IMR-90 (cell line): ENCODE results near the gene SERPINB4. TPM values are rescaled to one million over a fixed set of nuclear protein-coding genes. Genes with fewer than 3 reads are reported as not detected.

Experiments used
- ATAC-seq: fragments of 200-7000 bp; cut with Tn5 transposase; 2 replicates; pipeline ENCODE4 v1.9.1; 2020; ENCODE audit warnings: low read depth, mild to moderate bottlenecking, moderate library complexity
- BruUV-seq: library from RNA; stranded (reverse); fragments of 400-500 nt; replicated peaks from 2 replicates; lab custom pipeline; 2021; lab: Mats Ljungman, UMichigan
- CTCF ChIA-PET: fragments of 300-600 bp; formaldehyde crosslinking; extraction: SDS; loops from one replicate; lab custom pipeline; 2021; ENCODE audit warnings: antibody characterized with exemption; lab: Yijun Ruan, JAX
- POLR2A ChIA-PET: fragments of 300-600 bp; sonication (Branson Sonifier 250); formaldehyde crosslinking; loops from one replicate; lab custom pipeline; 2022; ENCODE audit warnings: antibody characterized with exemption; ENCODE audit not compliant: unreplicated experiment; lab: Charles Lee
- DNase-seq: peaks from one replicate; pipeline ENCODE4 v3.0.0; 2013
- H2AFZ ChIP-seq: replicated peaks from 2 replicates; pipeline ENCODE3; 2013; ENCODE audit warnings: low read length, mild to moderate bottlenecking; ENCODE audit not compliant: poor library complexity
- H2AK5ac ChIP-seq: 2 replicates; pipeline ENCODE4 v1.6.1; 2013; ENCODE audit warnings: low read depth, low read length, inconsistent platforms
- H2AK9ac ChIP-seq: replicated peaks from 2 replicates; pipeline ENCODE3; 2013; ENCODE audit warnings: mild to moderate bottlenecking, low read depth, low read length, moderate library complexity; ENCODE audit not compliant: poor library complexity
- H2BK120ac ChIP-seq: 2 replicates; pipeline ENCODE4 v1.6.1; 2013; ENCODE audit warnings: low read depth, low read length, inconsistent platforms
- H2BK15ac ChIP-seq: 3 replicates; pipeline ENCODE4 v1.6.1; 2013; ENCODE audit warnings: low read depth, low read length, inconsistent platforms
- H2BK20ac ChIP-seq: 2 replicates; pipeline ENCODE4 v1.6.1; 2013; ENCODE audit warnings: low read depth, mild to moderate bottlenecking, inconsistent platforms, low read length, moderate library complexity
- H2BK5ac ChIP-seq: 2 replicates; pipeline ENCODE4 v1.6.1; 2013; ENCODE audit warnings: mild to moderate bottlenecking, low read depth, low read length, inconsistent platforms; ENCODE audit not compliant: poor library complexity, severe bottlenecking
- H3K14ac ChIP-seq: replicated peaks from 2 replicates; pipeline ENCODE4 v1.6.1; 2013; ENCODE audit warnings: low read depth, low read length, inconsistent platforms
- H3K18ac ChIP-seq: 2 replicates; pipeline ENCODE4 v1.6.1; 2013; ENCODE audit warnings: low read depth, low read length, control low read depth
- H3K23ac ChIP-seq: 2 replicates; pipeline ENCODE4 v1.6.1; 2013; ENCODE audit warnings: low read depth, low read length, inconsistent platforms
- H3K27ac ChIP-seq: 2 replicates; pipeline ENCODE4 v1.5.1; 2013; ENCODE audit warnings: mild to moderate bottlenecking, control low read depth, low read length; ENCODE audit not compliant: insufficient read depth
- H3K27me3 ChIP-seq: 2 replicates; pipeline ENCODE4 v1.6.1; 2013; ENCODE audit warnings: low read length; ENCODE audit not compliant: control insufficient read depth, insufficient read depth
- H3K36me3 ChIP-seq: 2 replicates; pipeline ENCODE4 v1.6.1; 2013; ENCODE audit warnings: low read length, mixed read lengths; ENCODE audit not compliant: control insufficient read depth, insufficient read depth
- H3K4ac ChIP-seq: 2 replicates; pipeline ENCODE4 v1.6.1; 2013; ENCODE audit warnings: low read depth, low read length, inconsistent platforms
- H3K4me1 ChIP-seq: 2 replicates; pipeline ENCODE4 v1.6.1; 2013; ENCODE audit warnings: low read length, mixed read lengths; ENCODE audit not compliant: control insufficient read depth, insufficient read depth
- H3K4me2 ChIP-seq: 2 replicates; pipeline ENCODE4 v1.6.1; 2013; ENCODE audit warnings: low read depth, mild to moderate bottlenecking, control low read depth, low read length, moderate library complexity
- H3K4me3 ChIP-seq: 2 replicates; pipeline ENCODE4 v1.5.1; 2013; ENCODE audit warnings: low read depth, mild to moderate bottlenecking, control low read depth, low read length, moderate library complexity; ENCODE audit not compliant: insufficient read depth
- H3K56ac ChIP-seq: 2 replicates; pipeline ENCODE4 v1.6.1; 2013; ENCODE audit warnings: low read length, inconsistent platforms; ENCODE audit not compliant: insufficient read depth; ENCODE audit errors: extremely low read depth
- H3K79me1 ChIP-seq, 2 experiments: 2 replicates each; pipeline ENCODE4 v1.6.1; 2013; ENCODE audit warnings: low read length in 2 of 2, inconsistent platforms in 1 of 2, low read depth in 1 of 2
- H3K9ac ChIP-seq: 2 replicates; pipeline ENCODE4 v1.6.1; 2013; ENCODE audit warnings: low read depth, low read length, control low read depth
- H3K9me1 ChIP-seq: 2 replicates; pipeline ENCODE4 v1.6.1; 2013; ENCODE audit warnings: low read length, inconsistent platforms; ENCODE audit not compliant: insufficient read depth
- H3K9me3 ChIP-seq: 2 replicates; pipeline ENCODE4 v1.6.1; 2013; ENCODE audit warnings: low read length; ENCODE audit not compliant: control insufficient read depth, insufficient read depth
- H4K20me1 ChIP-seq: 2 replicates; pipeline ENCODE4 v1.6.1; 2013; ENCODE audit warnings: low read length, inconsistent platforms; ENCODE audit not compliant: insufficient read depth
- H4K5ac ChIP-seq: 2 replicates; pipeline ENCODE4 v1.6.1; 2013; ENCODE audit warnings: mild to moderate bottlenecking, low read depth, low read length, control low read depth
- H4K8ac ChIP-seq, 2 experiments: 2 replicates each; pipeline ENCODE4 v1.6.1; 2013; ENCODE audit warnings: low read depth in 2 of 2, low read length in 2 of 2, control low read depth in 1 of 2, inconsistent platforms in 1 of 2
- H4K91ac ChIP-seq: 2 replicates; pipeline ENCODE4 v1.6.1; 2013; ENCODE audit warnings: low read depth, low read length, inconsistent platforms; ENCODE audit not compliant: insufficient read depth
- FOS ChIP-seq: fragments of 150-350 bp; IDR thresholded peaks from 2 replicates; pipeline ENCODE4 v1.6.1; 2016; ENCODE audit warnings: low read depth, low read length
- MAFK ChIP-seq: IDR thresholded peaks from 2 replicates; pipeline ENCODE4 v1.6.1; 2012; ENCODE audit warnings: low read depth, low read length, improper control_type of control experiment
- MXI1 ChIP-seq: IDR thresholded peaks from 2 replicates; pipeline ENCODE4 v1.6.1; 2012; ENCODE audit warnings: low read depth, mild to moderate bottlenecking, low read length, moderate library complexity, borderline replicate concordance
- POLR2A ChIP-seq: IDR thresholded peaks from 2 replicates; pipeline ENCODE4 v1.6.1; 2012; ENCODE audit warnings: mild to moderate bottlenecking, low read depth, low read length
- RAD21 ChIP-seq: IDR thresholded peaks from 2 replicates; pipeline ENCODE4 v1.6.1; 2012; ENCODE audit warnings: low read length, improper control_type of control experiment
- RCOR1 ChIP-seq: IDR thresholded peaks from 2 replicates; pipeline ENCODE4 v1.6.1; 2012; ENCODE audit warnings: mild to moderate bottlenecking, low read length, improper control_type of control experiment; ENCODE audit not compliant: insufficient replicate concordance
- USF2 ChIP-seq: fragments of 150-350 bp; IDR thresholded peaks from 2 replicates; pipeline ENCODE4 v1.6.1; 2017; ENCODE audit warnings: mild to moderate bottlenecking, antibody characterized with exemption, low read length, low read depth
- WGBS, 2 experiments: methylation state at CpG; one replicate each; pipeline versions ENCODE4 v1.1.5 to v1.1.7; 2013; ENCODE audit warnings: missing lambda C conversion rate in 2 of 2; ENCODE audit not compliant: insufficient read length in 1 of 2; ENCODE audit errors: extremely low coverage in 2 of 2; 5-methylcytosine and 5-hydroxymethylcytosine counted together
- dilution Hi-C: fragments of 300-500 bp; cut with HindIII; formaldehyde crosslinking; loops from one replicate; pipeline ENCODE4 v1.14.3; 2018; ENCODE audit warnings: low sequenced_read_pairs; ENCODE audit not compliant: unreplicated experiment
- in situ Hi-C: fragments of 300-500 bp; cut with MboI; formaldehyde crosslinking; loops from 3 replicates; pipeline ENCODE4 v1.14.3; 2019; ENCODE audit warnings: low sequenced_read_pairs, inconsistent platforms, mixed read lengths
- intact Hi-C: fragments of 100-400 bp; cut with micrococcal nuclease; formaldehyde crosslinking; loops from 2 replicates; pipeline ENCODE4 v1.10.0; 2022
- polyA plus RNA-seq, 3 experiments: library from polyadenylated mRNA; depleted of rRNA; stranded (reverse); fragments of >200 nt; gene quantifications; 2 replicates each; pipeline ENCODE4 v1.2.3, GENCODE V29; 2012; ENCODE audit warnings: low replicate concordance in 1 of 3
- total RNA-seq: library from RNA; depleted of rRNA; stranded (reverse); fragments of >200 nt; gene quantifications from 2 replicates; pipeline ENCODE4 v1.2.3, GENCODE V29; 2012

The SERPINB4 gene
- total and polyA plus RNA-seq, 2 of the 4 experiments (the other 2 are of a cell fraction): not detected

GRCh38 chr18:63679820-63680606 is 36.0 kb upstream of the SERPINB4 start:
- Histone ChIP-seq H3K4me2 (no peak overlapping the region), H3K18ac (no peak overlapping the region), H4K8ac (no peak overlapping the region), H2BK120ac (no peak overlapping the region), H3K56ac (no peak overlapping the region), H3K9me1 (no peaks in the 10 kb centered on the region; the same call in 1 of the 2 replicates), H3K4me3 (no peak overlapping the region), H4K20me1 (no peaks in the 10 kb centered on the region), H2BK15ac (no peak overlapping the region), H2AFZ (no peak overlapping the region), H3K4me1 (no peaks in the 10 kb centered on the region; the same call in 1 of the 2 replicates), H2AK5ac (no peak overlapping the region), H3K36me3 (no peaks in the 10 kb centered on the region), H4K91ac (no peak overlapping the region), H3K27me3 (no peaks in the 10 kb centered on the region), H2AK9ac (no peak overlapping the region), H3K9ac (no peak overlapping the region), H3K4ac (no peak overlapping the region), H3K27ac (no peak overlapping the region), H4K5ac (no peak overlapping the region), H3K79me1 (no peaks in the 10 kb centered on the region), H3K14ac (no peak overlapping the region), H2BK20ac (no peak overlapping the region), H2BK5ac (no peak overlapping the region), H3K23ac (no peak overlapping the region), H3K9me3 (no peaks in the 10 kb centered on the region)
- no TSS peak for BruUV-seq
- intact Hi-C loops: no loop called here
- TF ChIP-seq USF2 (no peak), MXI1 (no peak), MAFK (no peak), RAD21 (no peak), RCOR1 (no peak), FOS (no peak), POLR2A (no peak)
- ATAC-seq: no peak
- dilution Hi-C loops: no loop called here
- WGBS, 2 experiments: 50% methylated on average over 1 of the region's 5 CpGs; no CpG with 5 or more reads in 1 of the 2 experiments
- ChIA-PET CTCF (no interaction called here), POLR2A (no interaction called here)
- in situ Hi-C loops: no loop called here
- DNase-seq: no peak
